Measurements from ENCODE around the gene SMIM28. TPM values are rescaled to one million over a fixed set of nuclear protein-coding genes. Genes with fewer than 3 reads are reported as not detected.
A peak's percentile ranks its signal among the peaks of the same experiment; 100 is the strongest.

Gene SMIM28
- total RNA-seq, 1 donor from 2014 or later: not detected

GRCh38 chr6:138427701-138428100, 50.0 kb downstream of the SMIM28 start:
- no peak for DNase-seq (ENCODE audit: extremely low spot score, unreplicated experiment)
- no peak for TF ChIP-seq CTCF (IDR thresholded peaks at IDR 0.05)
- H3K27me3 Mint-ChIP-seq (ENCODE audit: unreplicated experiment): no peaks in the 10 kb centered on the region
- no peak overlapping the region for H3K4me3 Mint-ChIP-seq (ENCODE audit: unreplicated experiment)
- H3K36me3 Mint-ChIP-seq (ENCODE audit: unreplicated experiment): peaks cover 9% of the 10 kb centered on the region
- no peak overlapping the region for H3K27ac Mint-ChIP-seq (ENCODE audit: unreplicated experiment)
- H3K9me3 Mint-ChIP-seq (ENCODE audit: unreplicated experiment): no peaks in the 10 kb centered on the region
- H3K4me1 Mint-ChIP-seq (ENCODE audit: unreplicated experiment): peaks cover 7% of the 10 kb centered on the region

- Mint-ChIP-seq H3K36me3 (ENCODE audit: unreplicated experiment) (peaks cover 8% of the 10 kb centered on the region), H3K4me1 (ENCODE audit: unreplicated experiment) (no peaks in the 10 kb centered on the region), H3K27ac (ENCODE audit: unreplicated experiment) (no peak overlapping the region), H3K27me3 (ENCODE audit: unreplicated experiment) (no peaks in the 10 kb centered on the region), H3K4me3 (ENCODE audit: unreplicated experiment) (no peak overlapping the region), H3K9me3 (ENCODE audit: unreplicated experiment) (no peaks in the 10 kb centered on the region)
- no peak for DNase-seq (ENCODE audit: extremely low spot score, unreplicated experiment)
- peak; percentile 76 for TF ChIP-seq CTCF (IDR thresholded peaks at IDR 0.05)
Observed at GRCh38 chr6:138428944-138429598, 51.4 kb downstream of the SMIM28 start.

- H3K36me3 Mint-ChIP-seq (ENCODE audit: unreplicated experiment): peaks cover 12% of the 10 kb centered on the region
- H3K27ac Mint-ChIP-seq (ENCODE audit: unreplicated experiment): no peak overlapping the region
- H3K4me1 Mint-ChIP-seq (ENCODE audit: unreplicated experiment): no peaks in the 10 kb centered on the region
- H3K27me3 Mint-ChIP-seq (ENCODE audit: unreplicated experiment): no peaks in the 10 kb centered on the region
- no peak for DNase-seq (ENCODE audit: extremely low spot score, unreplicated experiment)
- H3K9me3 Mint-ChIP-seq (ENCODE audit: unreplicated experiment): no peaks in the 10 kb centered on the region
- H3K4me3 Mint-ChIP-seq (ENCODE audit: unreplicated experiment): no peak overlapping the region
- TF ChIP-seq CTCF (IDR thresholded peaks at IDR 0.05): no peak
Observed at GRCh38 chr6:138429761-138430160, 52.1 kb downstream of the SMIM28 start.

- Mint-ChIP-seq H3K27ac (ENCODE audit: unreplicated experiment) (no peak overlapping the region), H3K4me1 (ENCODE audit: unreplicated experiment) (peaks cover 6% of the 10 kb centered on the region), H3K27me3 (ENCODE audit: unreplicated experiment) (no peaks in the 10 kb centered on the region), H3K4me3 (ENCODE audit: unreplicated experiment) (no peak overlapping the region), H3K9me3 (ENCODE audit: unreplicated experiment) (no peaks in the 10 kb centered on the region), H3K36me3 (ENCODE audit: unreplicated experiment) (peaks cover 10% of the 10 kb centered on the region)
- no peak for TF ChIP-seq CTCF (IDR thresholded peaks at IDR 0.05)
- no peak for DNase-seq (ENCODE audit: extremely low spot score, unreplicated experiment)
Observed at GRCh38 chr6:138430361-138431145, 52.8 kb downstream of the SMIM28 start.
